HEK293 (cell line): ENCODE results near the gene BRD2.

Source experiments
- CTCF ChIA-PET: fragments of 350-600 bp; formaldehyde crosslinking; extraction: SDS; loops from one replicate; lab custom pipeline; 2021; ENCODE audit warnings: antibody characterized with exemption; lab: Yijun Ruan, JAX
- POLR2A ChIA-PET: fragments of 300-600 bp; formaldehyde crosslinking; extraction: SDS; loops from one replicate; lab custom pipeline; 2020; ENCODE audit warnings: antibody characterized with exemption, inconsistent platforms; lab: Yijun Ruan, JAX
- H3K27ac ChIP-seq: fragments of 200-500 bp; sonication (Bioruptor generic); 2 replicates; pipeline ENCODE4 v1.5.1; 2014; ENCODE audit warnings: low read depth, low read length, control low read depth, inconsistent platforms; ENCODE audit errors: extremely low read depth
- H3K36me3 ChIP-seq, 2 experiments: fragments of 200-500 bp in 1 of 2; sonication (Bioruptor generic) in 1 of 2; 1 replicate in 1 of 2; 2 replicates in 1 of 2; pipeline ENCODE4 v1.5.1; 2014 to 2017; ENCODE audit warnings: inconsistent platforms in 2 of 2, low read length in 2 of 2; ENCODE audit not compliant: control insufficient read depth in 2 of 2, insufficient read depth in 1 of 2
- H3K4me1 ChIP-seq: fragments of 200-500 bp; sonication (Bioruptor generic); 2 replicates; pipeline ENCODE4 v1.5.1; 2014; ENCODE audit warnings: mild to moderate bottlenecking, low read length, inconsistent platforms; ENCODE audit not compliant: control insufficient read depth, insufficient read depth
- H3K4me3 ChIP-seq: 2 replicates; pipeline ENCODE4 v1.5.1; 2011; ENCODE audit warnings: low read depth, mild to moderate bottlenecking, control low read depth, low read length, moderate library complexity
- H3K9me3 ChIP-seq: fragments of 200-500 bp; sonication (Bioruptor generic); 2 replicates; pipeline ENCODE4 v1.5.1; 2014; ENCODE audit warnings: low read depth, low read length, inconsistent platforms; ENCODE audit not compliant: control insufficient read depth, insufficient read depth
- BCL11B ChIP-seq: fragments of 450-650 bp; formaldehyde crosslinking; IDR thresholded peaks from 2 replicates; pipeline ENCODE4 v1.5.1; 2016; ENCODE audit warnings: low read depth, missing biosample characterization, missing genetic modification characterization
- GFI1B ChIP-seq: fragments of 450-650 bp; formaldehyde crosslinking; IDR thresholded peaks from 2 replicates; pipeline ENCODE4 v1.5.1; 2016; ENCODE audit warnings: missing biosample characterization, missing genetic modification characterization
- GLI4 ChIP-seq: fragments of 450-650 bp; formaldehyde crosslinking; IDR thresholded peaks from 2 replicates; pipeline ENCODE4 v1.5.1; 2016; ENCODE audit warnings: missing biosample characterization, missing genetic modification characterization
- GLIS1 ChIP-seq: fragments of 450-650 bp; formaldehyde crosslinking; IDR thresholded peaks from 2 replicates; pipeline ENCODE4 v1.5.1; 2016; ENCODE audit warnings: missing biosample characterization, missing genetic modification characterization
- PRDM6 ChIP-seq: fragments of 450-650 bp; formaldehyde crosslinking; IDR thresholded peaks from 2 replicates; pipeline ENCODE4 v1.5.1; 2017; ENCODE audit warnings: missing biosample characterization, missing genetic modification characterization
- SP2 ChIP-seq: fragments of 450-650 bp; formaldehyde crosslinking; IDR thresholded peaks from 2 replicates; pipeline ENCODE4 v1.5.1; 2016; ENCODE audit warnings: missing biosample characterization, missing genetic modification characterization
- TCF7L2 ChIP-seq: IDR thresholded peaks from 2 replicates; pipeline ENCODE4 v1.6.1; 2011; ENCODE audit warnings: low read depth, mild to moderate bottlenecking, inconsistent platforms, low read length, moderate library complexity, borderline replicate concordance
- TRIM28 ChIP-seq: IDR thresholded peaks from 2 replicates; pipeline ENCODE4 v1.6.1; 2011; ENCODE audit warnings: low read length, control low read depth, borderline replicate concordance
- ZNF169 ChIP-seq: fragments of 450-650 bp; formaldehyde crosslinking; IDR thresholded peaks from 2 replicates; pipeline ENCODE4 v1.5.1; 2016; ENCODE audit warnings: missing biosample characterization, missing genetic modification characterization
- ZNF223 ChIP-seq: fragments of 450-650 bp; formaldehyde crosslinking; IDR thresholded peaks from 2 replicates; pipeline ENCODE4 v1.5.1; 2016; ENCODE audit warnings: missing biosample characterization, missing genetic modification characterization
- ZNF423 ChIP-seq: fragments of 450-650 bp; formaldehyde crosslinking; IDR thresholded peaks from 2 replicates; pipeline ENCODE4 v1.5.1; 2016; ENCODE audit warnings: missing biosample characterization, missing genetic modification characterization
- ZNF510 ChIP-seq: fragments of 450-650 bp; formaldehyde crosslinking; IDR thresholded peaks from 2 replicates; pipeline ENCODE4 v1.5.1; 2018; ENCODE audit warnings: mild to moderate bottlenecking, missing genetic modification characterization, missing biosample characterization; ENCODE audit not compliant: insufficient replicate concordance
- ZNF792 ChIP-seq: fragments of 450-650 bp; formaldehyde crosslinking; IDR thresholded peaks from 2 replicates; pipeline ENCODE4 v1.5.1; 2016; ENCODE audit warnings: missing biosample characterization, missing genetic modification characterization
- ZNF837 ChIP-seq: fragments of 450-650 bp; formaldehyde crosslinking; IDR thresholded peaks from 2 replicates; pipeline ENCODE4 v1.5.1; 2016; ENCODE audit warnings: missing biosample characterization, missing genetic modification characterization
- TF ChIP-seq, protein P1 (sequence below): fragments of 450-650 bp; formaldehyde crosslinking; IDR thresholded peaks from 2 replicates; pipeline ENCODE4 v1.5.1; 2016; ENCODE audit warnings: missing biosample characterization, missing genetic modification characterization
- TF ChIP-seq, protein P2 (sequence below): fragments of 450-650 bp; formaldehyde crosslinking; IDR thresholded peaks from 2 replicates; pipeline ENCODE4 v1.5.1; 2016; ENCODE audit warnings: missing biosample characterization, missing genetic modification characterization, borderline replicate concordance
- TF ChIP-seq, protein P3 (sequence below): fragments of 450-650 bp; formaldehyde crosslinking; IDR thresholded peaks from 2 replicates; pipeline ENCODE4 v1.5.1; 2017; ENCODE audit warnings: missing biosample characterization, missing genetic modification characterization
- TF ChIP-seq, protein P4 (sequence below): fragments of 450-650 bp; formaldehyde crosslinking; IDR thresholded peaks from 2 replicates; pipeline ENCODE4 v1.5.1; 2016; ENCODE audit warnings: missing biosample characterization, missing genetic modification characterization, low read depth
- TF ChIP-seq, protein P5 (sequence below): fragments of 450-650 bp; formaldehyde crosslinking; conservative IDR thresholded peaks from 2 replicates; pipeline ENCODE4 v1.5.1; 2016; ENCODE audit warnings: low read depth, missing biosample characterization, missing genetic modification characterization

BRD2 gene

GRCh38 chr6:32936239-32937152 is 31.9 kb upstream of the BRD2 start:
- no peaks in the 10 kb centered on the region for H3K36me3 ChIP-seq
- H3K4me1 ChIP-seq, result no peaks in the 10 kb centered on the region
- TF ChIP-seq GLI4 (tag by site-specific recombination) (no peak), ZNF837 (tag by site-specific recombination) (no peak), BCL11B (tag by site-specific recombination) (no peak), ZNF510 (no peak), TCF7L2 (no peak), ZNF169 (no peak), GLIS1 (tag by site-specific recombination) (no peak)
- TF ChIP-seq, protein P1, sequence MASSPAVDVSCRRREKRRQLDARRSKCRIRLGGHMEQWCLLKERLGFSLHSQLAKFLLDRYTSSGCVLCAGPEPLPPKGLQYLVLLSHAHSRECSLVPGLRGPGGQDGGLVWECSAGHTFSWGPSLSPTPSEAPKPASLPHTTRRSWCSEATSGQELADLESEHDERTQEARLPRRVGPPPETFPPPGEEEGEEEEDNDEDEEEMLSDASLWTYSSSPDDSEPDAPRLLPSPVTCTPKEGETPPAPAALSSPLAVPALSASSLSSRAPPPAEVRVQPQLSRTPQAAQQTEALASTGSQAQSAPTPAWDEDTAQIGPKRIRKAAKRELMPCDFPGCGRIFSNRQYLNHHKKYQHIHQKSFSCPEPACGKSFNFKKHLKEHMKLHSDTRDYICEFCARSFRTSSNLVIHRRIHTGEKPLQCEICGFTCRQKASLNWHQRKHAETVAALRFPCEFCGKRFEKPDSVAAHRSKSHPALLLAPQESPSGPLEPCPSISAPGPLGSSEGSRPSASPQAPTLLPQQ (tag by site-specific recombination), result no peak
- TF ChIP-seq, protein P2, sequence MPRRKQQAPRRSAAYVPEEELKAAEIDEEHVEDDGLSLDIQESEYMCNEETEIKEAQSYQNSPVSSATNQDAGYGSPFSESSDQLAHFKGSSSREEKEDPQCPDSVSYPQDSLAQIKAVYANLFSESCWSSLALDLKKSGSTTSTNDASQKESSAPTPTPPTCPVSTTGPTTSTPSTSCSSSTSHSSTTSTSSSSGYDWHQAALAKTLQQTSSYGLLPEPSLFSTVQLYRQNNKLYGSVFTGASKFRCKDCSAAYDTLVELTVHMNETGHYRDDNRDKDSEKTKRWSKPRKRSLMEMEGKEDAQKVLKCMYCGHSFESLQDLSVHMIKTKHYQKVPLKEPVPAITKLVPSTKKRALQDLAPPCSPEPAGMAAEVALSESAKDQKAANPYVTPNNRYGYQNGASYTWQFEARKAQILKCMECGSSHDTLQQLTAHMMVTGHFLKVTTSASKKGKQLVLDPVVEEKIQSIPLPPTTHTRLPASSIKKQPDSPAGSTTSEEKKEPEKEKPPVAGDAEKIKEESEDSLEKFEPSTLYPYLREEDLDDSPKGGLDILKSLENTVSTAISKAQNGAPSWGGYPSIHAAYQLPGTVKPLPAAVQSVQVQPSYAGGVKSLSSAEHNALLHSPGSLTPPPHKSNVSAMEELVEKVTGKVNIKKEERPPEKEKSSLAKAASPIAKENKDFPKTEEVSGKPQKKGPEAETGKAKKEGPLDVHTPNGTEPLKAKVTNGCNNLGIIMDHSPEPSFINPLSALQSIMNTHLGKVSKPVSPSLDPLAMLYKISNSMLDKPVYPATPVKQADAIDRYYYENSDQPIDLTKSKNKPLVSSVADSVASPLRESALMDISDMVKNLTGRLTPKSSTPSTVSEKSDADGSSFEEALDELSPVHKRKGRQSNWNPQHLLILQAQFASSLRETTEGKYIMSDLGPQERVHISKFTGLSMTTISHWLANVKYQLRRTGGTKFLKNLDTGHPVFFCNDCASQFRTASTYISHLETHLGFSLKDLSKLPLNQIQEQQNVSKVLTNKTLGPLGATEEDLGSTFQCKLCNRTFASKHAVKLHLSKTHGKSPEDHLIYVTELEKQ, result no peak
- TF ChIP-seq, protein P3, sequence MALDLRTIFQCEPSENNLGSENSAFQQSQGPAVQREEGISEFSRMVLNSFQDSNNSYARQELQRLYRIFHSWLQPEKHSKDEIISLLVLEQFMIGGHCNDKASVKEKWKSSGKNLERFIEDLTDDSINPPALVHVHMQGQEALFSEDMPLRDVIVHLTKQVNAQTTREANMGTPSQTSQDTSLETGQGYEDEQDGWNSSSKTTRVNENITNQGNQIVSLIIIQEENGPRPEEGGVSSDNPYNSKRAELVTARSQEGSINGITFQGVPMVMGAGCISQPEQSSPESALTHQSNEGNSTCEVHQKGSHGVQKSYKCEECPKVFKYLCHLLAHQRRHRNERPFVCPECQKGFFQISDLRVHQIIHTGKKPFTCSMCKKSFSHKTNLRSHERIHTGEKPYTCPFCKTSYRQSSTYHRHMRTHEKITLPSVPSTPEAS (tag by site-specific recombination), result no peak
- H3K4me3 ChIP-seq, result no peak overlapping the region
- H3K9me3 ChIP-seq, result no peaks in the 10 kb centered on the region
- CTCF ChIA-PET, result interaction anchor here (0.6 to 10.3 kb wide), 8 partner anchors 7 to 75 kb away, joined by 3 to 250 read pairs (median 38); partner anchors contain the start of gene HLA-DMA
- no peak overlapping the region for H3K27ac ChIP-seq
- POLR2A ChIA-PET, result interaction anchor here (1.5 to 2.1 kb wide), 3 partner anchors 35 to 46 kb away, joined by 4 to 6 read pairs (median 5); no protein-coding TSS in a partner anchor

GRCh38 chr6:32937230-32937633 is 31.2 kb upstream of the BRD2 start:
- H3K27ac ChIP-seq, result no peak overlapping the region
- CTCF ChIA-PET, result interaction anchor here (1.0 to 10.3 kb wide), 3 partner anchors 11 to 47 kb away, joined by 3 to 109 read pairs (median 67); partner anchors contain the start of gene HLA-DMA
- no peaks in the 10 kb centered on the region for H3K36me3 ChIP-seq
- H3K9me3 ChIP-seq, result no peaks in the 10 kb centered on the region
- POLR2A ChIA-PET, result interaction anchor here (2.1 kb wide), 1 partner anchor 43 kb away, joined by 6 read pairs; no protein-coding TSS in a partner anchor
- H3K4me3 ChIP-seq, result no peak overlapping the region
- no peaks in the 10 kb centered on the region for H3K4me1 ChIP-seq
- TF ChIP-seq SP2 (tag by site-specific recombination) (no peak), TRIM28 (no peak), ZNF423 (no peak), ZNF792 (tag by site-specific recombination) (no peak), GFI1B (tag by site-specific recombination) (no peak), ZNF223 (no peak), PRDM6 (tag by site-specific recombination) (no peak)
- TF ChIP-seq, protein P4, sequence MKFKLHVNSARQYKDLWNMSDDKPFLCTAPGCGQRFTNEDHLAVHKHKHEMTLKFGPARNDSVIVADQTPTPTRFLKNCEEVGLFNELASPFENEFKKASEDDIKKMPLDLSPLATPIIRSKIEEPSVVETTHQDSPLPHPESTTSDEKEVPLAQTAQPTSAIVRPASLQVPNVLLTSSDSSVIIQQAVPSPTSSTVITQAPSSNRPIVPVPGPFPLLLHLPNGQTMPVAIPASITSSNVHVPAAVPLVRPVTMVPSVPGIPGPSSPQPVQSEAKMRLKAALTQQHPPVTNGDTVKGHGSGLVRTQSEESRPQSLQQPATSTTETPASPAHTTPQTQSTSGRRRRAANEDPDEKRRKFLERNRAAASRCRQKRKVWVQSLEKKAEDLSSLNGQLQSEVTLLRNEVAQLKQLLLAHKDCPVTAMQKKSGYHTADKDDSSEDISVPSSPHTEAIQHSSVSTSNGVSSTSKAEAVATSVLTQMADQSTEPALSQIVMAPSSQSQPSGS (tag by site-specific recombination), result no peak
- TF ChIP-seq, protein P5, sequence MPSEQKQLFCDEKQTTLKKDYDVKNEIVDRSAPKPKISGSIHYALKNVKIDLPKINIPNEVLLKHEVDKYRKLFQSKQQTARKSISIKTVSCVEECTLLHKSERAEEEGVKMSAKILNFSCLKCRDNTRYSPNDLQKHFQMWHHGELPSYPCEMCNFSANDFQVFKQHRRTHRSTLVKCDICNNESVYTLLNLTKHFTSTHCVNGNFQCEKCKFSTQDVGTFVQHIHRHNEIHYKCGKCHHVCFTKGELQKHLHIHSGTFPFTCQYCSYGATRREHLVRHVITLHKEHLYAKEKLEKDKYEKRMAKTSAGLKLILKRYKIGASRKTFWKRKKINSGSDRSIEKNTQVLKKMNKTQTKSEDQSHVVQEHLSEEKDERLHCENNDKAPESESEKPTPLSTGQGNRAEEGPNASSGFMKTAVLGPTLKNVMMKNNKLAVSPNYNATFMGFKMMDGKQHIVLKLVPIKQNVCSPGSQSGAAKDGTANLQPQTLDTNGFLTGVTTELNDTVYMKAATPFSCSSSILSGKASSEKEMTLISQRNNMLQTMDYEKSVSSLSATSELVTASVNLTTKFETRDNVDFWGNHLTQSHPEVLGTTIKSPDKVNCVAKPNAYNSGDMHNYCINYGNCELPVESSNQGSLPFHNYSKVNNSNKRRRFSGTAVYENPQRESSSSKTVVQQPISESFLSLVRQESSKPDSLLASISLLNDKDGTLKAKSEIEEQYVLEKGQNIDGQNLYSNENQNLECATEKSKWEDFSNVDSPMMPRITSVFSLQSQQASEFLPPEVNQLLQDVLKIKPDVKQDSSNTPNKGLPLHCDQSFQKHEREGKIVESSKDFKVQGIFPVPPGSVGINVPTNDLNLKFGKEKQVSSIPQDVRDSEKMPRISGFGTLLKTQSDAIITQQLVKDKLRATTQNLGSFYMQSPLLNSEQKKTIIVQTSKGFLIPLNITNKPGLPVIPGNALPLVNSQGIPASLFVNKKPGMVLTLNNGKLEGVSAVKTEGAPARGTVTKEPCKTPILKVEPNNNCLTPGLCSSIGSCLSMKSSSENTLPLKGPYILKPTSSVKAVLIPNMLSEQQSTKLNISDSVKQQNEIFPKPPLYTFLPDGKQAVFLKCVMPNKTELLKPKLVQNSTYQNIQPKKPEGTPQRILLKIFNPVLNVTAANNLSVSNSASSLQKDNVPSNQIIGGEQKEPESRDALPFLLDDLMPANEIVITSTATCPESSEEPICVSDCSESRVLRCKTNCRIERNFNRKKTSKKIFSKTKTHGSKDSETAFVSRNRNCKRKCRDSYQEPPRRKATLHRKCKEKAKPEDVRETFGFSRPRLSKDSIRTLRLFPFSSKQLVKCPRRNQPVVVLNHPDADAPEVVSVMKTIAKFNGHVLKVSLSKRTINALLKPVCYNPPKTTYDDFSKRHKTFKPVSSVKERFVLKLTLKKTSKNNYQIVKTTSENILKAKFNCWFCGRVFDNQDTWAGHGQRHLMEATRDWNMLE (tag by site-specific recombination), result no peak
